Cerebellar cortex (tissue), 1 donor: ENCODE data around the gene ESCO1.

ENCODE experiments used
- DNase-seq: peaks from one replicate; pipeline ENCODE4 v3.0.0-alpha.2; 2015; ENCODE audit warnings: low spot score

ESCO1 gene

DNA sequence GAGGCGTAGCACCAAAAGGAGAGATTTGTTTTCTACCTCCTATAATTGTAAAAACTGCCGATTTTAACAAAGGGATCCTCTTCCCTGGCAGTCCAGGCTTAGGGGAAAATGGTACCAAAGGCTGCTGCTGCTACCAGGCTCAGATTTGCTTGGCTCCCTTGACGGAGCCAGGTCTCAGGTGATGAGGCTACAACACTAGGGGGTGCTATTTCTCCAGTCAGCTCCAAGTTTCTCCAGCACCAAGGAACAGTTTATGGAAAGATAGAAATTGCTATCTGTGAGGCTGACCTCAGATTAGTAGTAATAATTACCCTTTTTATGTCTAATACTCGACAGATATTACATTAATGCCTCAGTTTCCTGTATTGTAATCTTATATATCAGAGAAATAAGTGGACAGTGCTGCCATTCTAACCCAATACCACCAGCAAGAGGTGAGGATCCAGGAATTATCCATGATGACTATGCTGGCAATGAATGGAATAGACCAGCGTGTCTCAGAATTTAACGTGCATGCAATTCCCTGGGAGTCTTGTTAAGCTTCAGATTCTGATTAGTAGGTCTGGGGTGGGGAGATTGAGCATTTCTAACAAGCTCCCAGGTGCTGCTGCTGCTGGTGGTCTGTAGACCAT, 111.3 kb downstream of the ESCO1 start:
- peak; percentile 63 for DNase-seq

DNA sequence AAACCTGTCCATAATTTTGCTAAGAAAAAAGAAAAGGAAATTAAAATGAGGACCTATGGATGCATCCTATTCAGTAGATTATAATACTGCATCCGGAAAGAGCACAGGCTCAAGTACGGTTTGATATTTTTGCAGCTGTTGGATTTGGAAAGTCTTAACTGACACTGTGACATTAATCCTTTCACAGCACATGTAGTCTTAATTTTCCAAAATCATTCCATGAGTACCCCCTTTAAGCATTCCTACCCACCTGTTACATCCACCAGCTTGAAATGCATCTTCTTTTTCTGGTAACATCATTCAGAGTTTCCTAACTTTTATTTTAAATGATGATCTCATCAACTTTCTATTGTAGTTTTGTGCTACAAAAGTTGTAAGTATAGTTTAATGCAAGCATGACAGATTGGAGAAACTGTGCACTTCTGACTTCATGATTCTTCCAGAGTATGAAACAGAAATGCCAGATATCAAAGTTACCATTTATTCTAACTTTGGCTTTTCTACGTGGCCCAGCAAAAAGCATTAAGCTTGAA, 113.5 kb downstream of the ESCO1 start:
- DNase-seq, result no peak

DNA sequence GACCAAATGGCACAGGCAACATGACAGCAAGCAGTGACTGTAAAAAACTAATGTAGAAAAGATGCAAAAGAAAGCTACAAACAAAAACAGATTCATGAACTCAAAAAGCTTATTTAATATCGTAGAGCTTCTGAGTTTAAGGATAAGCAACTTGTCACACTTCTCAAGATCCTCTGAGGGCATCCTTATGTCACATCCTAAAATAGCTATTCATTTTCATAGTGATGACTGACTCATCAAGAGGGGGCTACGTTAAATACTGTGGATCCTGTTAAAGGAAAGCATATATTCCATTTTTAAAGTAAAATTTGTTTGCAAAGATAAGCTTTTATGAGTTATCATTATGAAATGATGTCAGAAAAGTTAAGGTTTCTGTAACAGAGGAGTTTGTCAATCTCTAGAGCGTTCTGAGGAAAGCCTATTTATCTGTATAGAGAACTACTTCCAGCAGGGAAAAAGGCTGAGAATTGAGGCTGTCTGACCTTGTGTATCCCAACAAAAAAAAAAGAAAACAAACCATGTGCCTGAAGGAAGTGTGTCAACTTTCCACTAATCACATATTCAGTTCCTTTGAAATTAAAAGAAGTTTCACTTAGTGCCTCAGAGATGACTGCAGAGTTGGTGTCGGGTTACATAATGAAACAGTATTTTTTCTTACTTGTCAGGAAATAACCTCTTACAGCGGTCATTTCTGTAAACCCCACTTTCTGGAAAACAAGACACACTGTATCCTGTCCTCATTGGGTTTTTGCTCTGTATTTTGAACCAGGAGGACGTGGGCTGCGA, 115.5 kb downstream of the ESCO1 start:
- DNase-seq, result no peak

DNA sequence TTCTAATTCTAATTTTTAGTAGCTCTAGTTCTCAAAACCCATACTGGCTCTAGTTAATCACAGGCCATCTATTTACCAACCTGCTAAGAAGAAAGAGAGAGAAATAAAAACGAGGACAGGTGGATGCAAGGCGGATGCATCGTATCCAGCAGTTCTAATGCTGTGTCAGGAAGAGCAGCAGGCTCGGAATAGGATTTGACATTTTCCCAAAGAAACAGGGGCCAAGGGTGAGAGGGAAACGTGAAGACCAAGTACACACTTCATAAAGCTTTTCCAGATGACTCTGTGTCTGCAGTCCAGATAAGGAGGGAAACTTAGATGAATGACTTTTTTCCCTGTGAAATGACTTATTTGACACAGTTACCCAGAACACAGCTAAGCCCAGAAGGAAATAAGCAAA, 117.5 kb downstream of the ESCO1 start:
- no peak for DNase-seq

DNA sequence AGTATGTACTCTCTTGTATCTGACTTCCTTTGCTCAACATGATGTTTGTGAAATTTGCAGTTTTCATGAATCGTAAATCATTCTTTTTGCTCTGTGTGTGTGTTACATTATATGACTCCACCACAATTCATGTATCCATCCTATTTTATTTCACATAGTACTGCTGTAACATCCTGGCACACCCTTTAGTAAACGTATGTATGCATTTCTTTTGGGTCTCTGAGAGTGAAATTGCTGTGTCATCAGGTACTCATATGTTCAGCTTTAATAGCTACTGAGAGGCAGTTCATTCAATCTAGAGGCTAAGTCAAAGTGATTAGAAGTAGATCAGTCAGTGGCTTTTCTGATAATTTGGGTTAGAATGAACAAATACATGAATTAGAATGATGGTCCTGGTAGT, 118.8 kb downstream of the ESCO1 start:
- DNase-seq, result no peak

DNA sequence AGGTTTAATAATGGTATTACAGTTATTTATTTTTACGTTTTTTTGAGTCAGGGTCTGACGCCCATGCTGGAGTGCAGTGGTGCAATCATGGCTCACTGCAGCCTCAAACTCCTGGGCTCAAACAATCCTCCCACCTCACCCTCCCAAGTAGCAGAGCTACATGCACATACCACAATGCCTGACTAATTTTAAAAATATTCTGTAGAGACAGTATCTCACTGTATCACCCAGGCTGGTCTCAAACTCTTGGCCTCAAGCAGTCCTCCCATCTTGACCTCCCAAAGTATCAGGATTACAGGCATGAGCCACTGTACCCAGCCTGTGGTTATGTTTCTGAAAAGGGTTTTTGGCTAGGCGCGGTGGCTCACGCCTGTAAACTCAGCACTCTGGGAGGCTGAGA, 120.8 kb downstream of the ESCO1 start:
- DNase-seq, result no peak
